Measurements from ENCODE around the gene PPFIA1. TPM values are rescaled to one million over a fixed set of nuclear protein-coding genes. Genes with fewer than 3 reads are reported as not detected.
"Not testable (repeated sequence)": the region's sequence is repeated elsewhere in the genome, so short reads cannot be mapped to it uniquely, and the experiment has no call there.

PPFIA1 gene
- total RNA-seq, 2 experiments from 2014 or later = 34.6 to 53.9 TPM

- Histone ChIP-seq H3K9me3 (ENCODE audit: low read length) (no peaks in the 10 kb centered on the region), H2AFZ (ENCODE audit: low read length) (no peak overlapping the region), H4K20me1 (ENCODE audit: insufficient read depth, low read length) (no peaks in the 10 kb centered on the region), H3K4me2 (ENCODE audit: low read length) (no peak overlapping the region), H3K4me3 (ENCODE audit: low read depth, low read length, poor library complexity, severe bottlenecking) (no peak overlapping the region), H3K9me2 (ENCODE audit: insufficient read depth, low read length) (no peaks in the 10 kb centered on the region), H3K36me3 (ENCODE audit: insufficient read depth, low read length) (no peaks in the 10 kb centered on the region), H3K79me2 (ENCODE audit: insufficient read depth, low read depth, low read length) (no peaks in the 10 kb centered on the region), H3K4me1 (ENCODE audit: insufficient read depth, low read length, poor library complexity, severe bottlenecking) (no peaks in the 10 kb centered on the region), H3K27ac (ENCODE audit: low read depth, low read length, poor library complexity, severe bottlenecking) (no peak overlapping the region)
- no TSS peak for BruUV-seq (replicated peaks)
- intact Hi-C loops (cut with micrococcal nuclease; ENCODE audit: unreplicated experiment) = no loop called here
- no peak for TF ChIP-seq EZH2phosphoT487 (IDR thresholded peaks at IDR 0.05; ENCODE audit: borderline replicate concordance, low read depth, low read length)
- TF ChIP-seq, protein P1, sequence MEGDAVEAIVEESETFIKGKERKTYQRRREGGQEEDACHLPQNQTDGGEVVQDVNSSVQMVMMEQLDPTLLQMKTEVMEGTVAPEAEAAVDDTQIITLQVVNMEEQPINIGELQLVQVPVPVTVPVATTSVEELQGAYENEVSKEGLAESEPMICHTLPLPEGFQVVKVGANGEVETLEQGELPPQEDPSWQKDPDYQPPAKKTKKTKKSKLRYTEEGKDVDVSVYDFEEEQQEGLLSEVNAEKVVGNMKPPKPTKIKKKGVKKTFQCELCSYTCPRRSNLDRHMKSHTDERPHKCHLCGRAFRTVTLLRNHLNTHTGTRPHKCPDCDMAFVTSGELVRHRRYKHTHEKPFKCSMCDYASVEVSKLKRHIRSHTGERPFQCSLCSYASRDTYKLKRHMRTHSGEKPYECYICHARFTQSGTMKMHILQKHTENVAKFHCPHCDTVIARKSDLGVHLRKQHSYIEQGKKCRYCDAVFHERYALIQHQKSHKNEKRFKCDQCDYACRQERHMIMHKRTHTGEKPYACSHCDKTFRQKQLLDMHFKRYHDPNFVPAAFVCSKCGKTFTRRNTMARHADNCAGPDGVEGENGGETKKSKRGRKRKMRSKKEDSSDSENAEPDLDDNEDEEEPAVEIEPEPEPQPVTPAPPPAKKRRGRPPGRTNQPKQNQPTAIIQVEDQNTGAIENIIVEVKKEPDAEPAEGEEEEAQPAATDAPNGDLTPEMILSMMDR (conservative IDR thresholded peaks at IDR 0.05; ENCODE audit: low read length) = no peak
- DNase-seq (ENCODE audit: low spot score) = no peak
- ChIA-PET POLR2A (interaction anchor here (0.5 kb wide), 1 partner anchor 1201 kb away, joined by 3 read pairs; the partner anchor contains the start of gene NADSYN1), CTCF (ENCODE audit: unreplicated experiment) (no interaction called here)
These were observed 18.7 kb upstream of the PPFIA1 start for GRCh38 chr11:70251659-70252321.

- Histone ChIP-seq H3K4me2 (ENCODE audit: low read length) (no peak overlapping the region), H2AFZ (ENCODE audit: low read length) (no peak overlapping the region), H3K79me2 (ENCODE audit: insufficient read depth, low read depth, low read length) (no peaks in the 10 kb centered on the region), H3K4me1 (ENCODE audit: insufficient read depth, low read length, poor library complexity, severe bottlenecking) (no peaks in the 10 kb centered on the region), H3K9me3 (ENCODE audit: low read length) (no peaks in the 10 kb centered on the region), H3K36me3 (ENCODE audit: insufficient read depth, low read length) (no peaks in the 10 kb centered on the region), H3K27ac (ENCODE audit: low read depth, low read length, poor library complexity, severe bottlenecking) (no peak overlapping the region), H4K20me1 (ENCODE audit: insufficient read depth, low read length) (no peaks in the 10 kb centered on the region), H3K4me3 (ENCODE audit: low read depth, low read length, poor library complexity, severe bottlenecking) (no peak overlapping the region), H3K9me2 (ENCODE audit: insufficient read depth, low read length) (no peaks in the 10 kb centered on the region)
- BruUV-seq (replicated peaks) = no TSS peak
- DNase-seq (ENCODE audit: low spot score) = peak; percentile 44
- ChIA-PET POLR2A (no interaction called here), CTCF (ENCODE audit: unreplicated experiment) (no interaction called here)
- no peak for TF ChIP-seq EZH2phosphoT487 (IDR thresholded peaks at IDR 0.05; ENCODE audit: borderline replicate concordance, low read depth, low read length)
- TF ChIP-seq, protein P1 (conservative IDR thresholded peaks at IDR 0.05; ENCODE audit: low read length) = no peak
- intact Hi-C loops (cut with micrococcal nuclease; ENCODE audit: unreplicated experiment) = no loop called here
These were observed 17.6 kb upstream of the PPFIA1 start for GRCh38 chr11:70252844-70253243.

GRCh38 chr11:70255477-70256116 lies 14.9 kb upstream of the PPFIA1 start:
- Histone ChIP-seq H3K4me2 (ENCODE audit: low read length) (no peak overlapping the region), H4K20me1 (ENCODE audit: insufficient read depth, low read length) (no peaks in the 10 kb centered on the region), H3K27ac (ENCODE audit: low read depth, low read length, poor library complexity, severe bottlenecking) (no peak overlapping the region), H2AFZ (ENCODE audit: low read length) (no peak overlapping the region), H3K9me3 (ENCODE audit: low read length) (no peaks in the 10 kb centered on the region), H3K36me3 (ENCODE audit: insufficient read depth, low read length) (no peaks in the 10 kb centered on the region), H3K9me2 (ENCODE audit: insufficient read depth, low read length) (no peaks in the 10 kb centered on the region), H3K79me2 (ENCODE audit: insufficient read depth, low read depth, low read length) (no peaks in the 10 kb centered on the region), H3K4me3 (ENCODE audit: low read depth, low read length, poor library complexity, severe bottlenecking) (no peak overlapping the region), H3K4me1 (ENCODE audit: insufficient read depth, low read length, poor library complexity, severe bottlenecking) (no peaks in the 10 kb centered on the region)
- no peak for TF ChIP-seq EZH2phosphoT487 (IDR thresholded peaks at IDR 0.05; ENCODE audit: borderline replicate concordance, low read depth, low read length)
- TF ChIP-seq, protein P1 (conservative IDR thresholded peaks at IDR 0.05; ENCODE audit: low read length) = no peak
- POLR2A ChIA-PET = no interaction called here
- no peak for DNase-seq (ENCODE audit: low spot score)
- no TSS peak for BruUV-seq (replicated peaks)
- intact Hi-C loops (cut with micrococcal nuclease; ENCODE audit: unreplicated experiment) = no loop called here
- CTCF ChIA-PET (ENCODE audit: unreplicated experiment) = no interaction called here

- CTCF ChIA-PET (ENCODE audit: unreplicated experiment); H3K9me3 ChIP-seq (ENCODE audit: low read length); H3K4me3 ChIP-seq (ENCODE audit: low read depth, low read length, poor library complexity, severe bottlenecking); H3K36me3 ChIP-seq (ENCODE audit: insufficient read depth, low read length); H3K79me2 ChIP-seq (ENCODE audit: insufficient read depth, low read depth, low read length); H3K4me2 ChIP-seq (ENCODE audit: low read length); BruUV-seq (replicated peaks); DNase-seq (ENCODE audit: low spot score); intact Hi-C loops (cut with micrococcal nuclease; ENCODE audit: unreplicated experiment); H3K27ac ChIP-seq (ENCODE audit: low read depth, low read length, poor library complexity, severe bottlenecking); H3K4me1 ChIP-seq (ENCODE audit: insufficient read depth, low read length, poor library complexity, severe bottlenecking); H2AFZ ChIP-seq (ENCODE audit: low read length); H3K9me2 ChIP-seq (ENCODE audit: insufficient read depth, low read length); H4K20me1 ChIP-seq (ENCODE audit: insufficient read depth, low read length): not testable (repeated sequence)
- POLR2A ChIA-PET = interaction anchor here (0.7 kb wide), 1 partner anchor 510 kb away, joined by 6 read pairs; no protein-coding TSS in a partner anchor
These were observed 11.4 kb upstream of the PPFIA1 start for GRCh38 chr11:70259077-70259476.
